Prostate gland (tissue), 2 donors: Measurements from ENCODE around the gene A3GALT2.

Source experiments
- POLR2A ChIP-seq: fragments of 450-650 bp; IDR thresholded peaks from one replicate; pipeline ENCODE4 v1.6.1; 2016; ENCODE audit warnings: antibody characterized with exemption, mild to moderate bottlenecking
- POLR2AphosphoS5 ChIP-seq: sonication (generic); formaldehyde crosslinking; IDR thresholded peaks from one replicate; pipeline ENCODE4 v1.6.1; 2017; ENCODE audit warnings: antibody characterized with exemption
- TF ChIP-seq, protein P1 (sequence below), 4 experiments: fragments of 200-600 bp in 2 of 4; fragments of 450-650 bp in 2 of 4; sonication (generic) in 2 of 4; IDR thresholded peaks; 1 replicate in 3 of 4; 2 replicates in 1 of 4; pipeline ENCODE4 v1.5.1; 2016 to 2019; ENCODE audit warnings: antibody characterized with exemption in 4 of 4, mild to moderate bottlenecking in 2 of 4, moderate library complexity in 2 of 4

DNA sequence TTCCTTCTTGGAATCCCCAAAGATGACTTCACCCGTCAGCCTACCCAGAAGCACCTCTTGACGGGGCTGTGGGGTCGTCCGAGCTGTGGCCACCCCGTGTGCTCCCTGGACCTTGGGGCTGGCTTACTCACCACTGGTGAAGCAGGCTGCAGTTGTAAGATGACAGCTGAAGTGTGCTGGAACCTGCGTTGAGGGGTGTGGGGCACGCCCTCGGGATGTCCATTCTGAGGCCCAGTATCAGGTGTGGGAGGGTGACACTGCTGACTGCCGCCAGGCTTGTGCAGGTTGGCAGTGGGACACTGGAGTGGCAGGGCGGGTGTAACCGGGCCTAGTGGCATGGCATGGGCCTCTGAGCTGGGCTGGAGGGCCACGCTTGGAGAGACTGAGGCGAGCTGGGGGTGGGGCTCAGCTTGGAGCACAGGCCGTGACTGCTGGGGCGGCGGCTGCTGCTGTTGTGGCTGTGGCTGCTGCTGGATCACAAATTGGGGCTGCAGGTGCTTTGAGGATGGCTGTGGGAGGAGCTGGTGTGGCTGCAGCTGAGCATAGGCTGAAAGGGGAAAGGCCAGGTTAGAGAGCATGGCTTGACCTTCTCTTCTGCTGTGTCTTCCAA is 33.9 kb upstream of the A3GALT2 start:
- TF ChIP-seq, protein P1, sequence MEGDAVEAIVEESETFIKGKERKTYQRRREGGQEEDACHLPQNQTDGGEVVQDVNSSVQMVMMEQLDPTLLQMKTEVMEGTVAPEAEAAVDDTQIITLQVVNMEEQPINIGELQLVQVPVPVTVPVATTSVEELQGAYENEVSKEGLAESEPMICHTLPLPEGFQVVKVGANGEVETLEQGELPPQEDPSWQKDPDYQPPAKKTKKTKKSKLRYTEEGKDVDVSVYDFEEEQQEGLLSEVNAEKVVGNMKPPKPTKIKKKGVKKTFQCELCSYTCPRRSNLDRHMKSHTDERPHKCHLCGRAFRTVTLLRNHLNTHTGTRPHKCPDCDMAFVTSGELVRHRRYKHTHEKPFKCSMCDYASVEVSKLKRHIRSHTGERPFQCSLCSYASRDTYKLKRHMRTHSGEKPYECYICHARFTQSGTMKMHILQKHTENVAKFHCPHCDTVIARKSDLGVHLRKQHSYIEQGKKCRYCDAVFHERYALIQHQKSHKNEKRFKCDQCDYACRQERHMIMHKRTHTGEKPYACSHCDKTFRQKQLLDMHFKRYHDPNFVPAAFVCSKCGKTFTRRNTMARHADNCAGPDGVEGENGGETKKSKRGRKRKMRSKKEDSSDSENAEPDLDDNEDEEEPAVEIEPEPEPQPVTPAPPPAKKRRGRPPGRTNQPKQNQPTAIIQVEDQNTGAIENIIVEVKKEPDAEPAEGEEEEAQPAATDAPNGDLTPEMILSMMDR (IDR thresholded peaks at IDR 0.05), result no peak
- TF ChIP-seq POLR2A (no peak), POLR2AphosphoS5 (no peak)
